ENCODE results near the gene ARHGAP4.

DNA sequence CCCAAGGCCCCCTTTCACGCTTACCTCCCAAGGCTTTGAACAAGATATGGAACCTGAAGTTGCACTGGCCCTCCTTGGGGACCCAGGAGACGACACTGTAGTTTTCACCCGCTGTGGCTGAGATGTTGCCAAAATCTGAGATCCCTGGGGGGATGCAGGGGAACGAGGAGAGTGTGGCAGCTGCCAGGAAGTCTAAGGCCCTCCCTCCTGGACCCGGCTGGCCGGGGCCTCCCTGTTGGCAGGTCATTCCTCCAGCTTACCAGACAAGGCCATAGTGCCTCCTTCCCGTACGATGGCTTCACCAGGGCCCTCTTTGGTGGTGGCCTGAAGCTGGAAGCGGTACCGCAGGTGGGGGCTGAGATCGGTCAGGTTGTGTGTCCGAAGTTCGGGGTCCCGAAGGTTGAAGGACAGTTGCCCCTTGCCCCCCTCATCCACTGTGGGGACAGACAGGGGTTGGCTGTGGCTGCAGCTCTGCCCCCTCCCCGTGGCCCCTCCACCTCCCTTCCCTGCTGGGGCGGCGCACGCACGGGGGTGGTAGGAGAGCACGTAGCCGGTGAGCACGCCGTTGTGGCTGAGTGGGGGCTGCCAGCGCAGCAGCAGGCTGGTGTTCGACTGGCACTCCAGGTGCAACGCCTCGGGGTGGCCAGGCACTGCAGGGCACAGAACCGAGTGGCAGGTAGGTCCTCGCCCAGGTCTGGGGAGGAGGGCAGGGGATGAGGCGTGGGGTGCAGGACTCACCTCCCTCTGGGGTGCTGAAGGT is 61.3 kb downstream of the ARHGAP4 start:
- TF ChIP-seq POLR2A (IDR thresholded peaks at IDR 0.05): no peak
- TF ChIP-seq, protein P1, sequence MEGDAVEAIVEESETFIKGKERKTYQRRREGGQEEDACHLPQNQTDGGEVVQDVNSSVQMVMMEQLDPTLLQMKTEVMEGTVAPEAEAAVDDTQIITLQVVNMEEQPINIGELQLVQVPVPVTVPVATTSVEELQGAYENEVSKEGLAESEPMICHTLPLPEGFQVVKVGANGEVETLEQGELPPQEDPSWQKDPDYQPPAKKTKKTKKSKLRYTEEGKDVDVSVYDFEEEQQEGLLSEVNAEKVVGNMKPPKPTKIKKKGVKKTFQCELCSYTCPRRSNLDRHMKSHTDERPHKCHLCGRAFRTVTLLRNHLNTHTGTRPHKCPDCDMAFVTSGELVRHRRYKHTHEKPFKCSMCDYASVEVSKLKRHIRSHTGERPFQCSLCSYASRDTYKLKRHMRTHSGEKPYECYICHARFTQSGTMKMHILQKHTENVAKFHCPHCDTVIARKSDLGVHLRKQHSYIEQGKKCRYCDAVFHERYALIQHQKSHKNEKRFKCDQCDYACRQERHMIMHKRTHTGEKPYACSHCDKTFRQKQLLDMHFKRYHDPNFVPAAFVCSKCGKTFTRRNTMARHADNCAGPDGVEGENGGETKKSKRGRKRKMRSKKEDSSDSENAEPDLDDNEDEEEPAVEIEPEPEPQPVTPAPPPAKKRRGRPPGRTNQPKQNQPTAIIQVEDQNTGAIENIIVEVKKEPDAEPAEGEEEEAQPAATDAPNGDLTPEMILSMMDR (IDR thresholded peaks at IDR 0.05): no peak

Measured in upper lobe of left lung (tissue), 4 donors.